ENCODE data around the gene TTC9C.

The TTC9C gene

GRCh38 chr11:62774407-62774806 lies 46.1 kb downstream of the TTC9C start:
- H3K36me3 ChIP-seq (ENCODE audit: insufficient read depth) = no peaks in the 10 kb centered on the region; the same call in 1 of the 2 replicates
- no peak overlapping the region for H3K4me2 ChIP-seq
- peaks cover 23% of the 10 kb centered on the region for H3K4me1 ChIP-seq (ENCODE audit: low read depth, poor library complexity, severe bottlenecking)
- peaks cover 21% of the 10 kb centered on the region for H3K79me2 ChIP-seq (ENCODE audit: insufficient read depth, low read depth)
- H3K27ac ChIP-seq = no peak overlapping the region
- H3K4me3 ChIP-seq (IDR thresholded peaks at IDR 0.05; ENCODE audit: insufficient read depth, low read depth, low read length) = no peak overlapping the region
- no peak overlapping the region for H2AFZ ChIP-seq (ENCODE audit: low read depth)
- no peaks in the 10 kb centered on the region for H4K20me1 ChIP-seq (ENCODE audit: insufficient read depth)
- no peak overlapping the region for H3K9ac ChIP-seq
- no peaks in the 10 kb centered on the region for H3K27me3 ChIP-seq (ENCODE audit: insufficient read depth, low read depth)
- no peak for TF ChIP-seq CTCF (conservative IDR thresholded peaks at IDR 0.05; ENCODE audit: low read depth, low read length)

GRCh38 chr11:62775646-62776045 lies 47.4 kb downstream of the TTC9C start:
- no peak for TF ChIP-seq CTCF (conservative IDR thresholded peaks at IDR 0.05; ENCODE audit: low read depth, low read length)
- no peaks in the 10 kb centered on the region for H3K27me3 ChIP-seq (ENCODE audit: insufficient read depth, low read depth)
- H3K4me1 ChIP-seq (ENCODE audit: low read depth, poor library complexity, severe bottlenecking) = peaks cover 14% of the 10 kb centered on the region
- no peaks in the 10 kb centered on the region for H4K20me1 ChIP-seq (ENCODE audit: insufficient read depth)
- no peak overlapping the region for H3K4me2 ChIP-seq
- H3K9ac ChIP-seq = no peak overlapping the region
- peaks cover 21% of the 10 kb centered on the region for H3K79me2 ChIP-seq (ENCODE audit: insufficient read depth, low read depth)
- no peak overlapping the region for H2AFZ ChIP-seq (ENCODE audit: low read depth)
- H3K27ac ChIP-seq = no peak overlapping the region
- H3K36me3 ChIP-seq (ENCODE audit: insufficient read depth) = no peaks in the 10 kb centered on the region; the same call in 1 of the 2 replicates
- no peak overlapping the region for H3K4me3 ChIP-seq (IDR thresholded peaks at IDR 0.05; ENCODE audit: insufficient read depth, low read depth, low read length)

GRCh38 chr11:62777389-62777788 lies 49.1 kb downstream of the TTC9C start:
- H4K20me1 ChIP-seq (ENCODE audit: insufficient read depth) = no peaks in the 10 kb centered on the region
- no peak overlapping the region for H3K4me2 ChIP-seq
- H2AFZ ChIP-seq (ENCODE audit: low read depth) = no peak overlapping the region
- H3K27me3 ChIP-seq (ENCODE audit: insufficient read depth, low read depth) = no peaks in the 10 kb centered on the region
- H3K36me3 ChIP-seq (ENCODE audit: insufficient read depth) = no peaks in the 10 kb centered on the region; the same call in 1 of the 2 replicates
- no peak overlapping the region for H3K4me3 ChIP-seq (IDR thresholded peaks at IDR 0.05; ENCODE audit: insufficient read depth, low read depth, low read length)
- H3K4me1 ChIP-seq (ENCODE audit: low read depth, poor library complexity, severe bottlenecking) = peaks cover 5% of the 10 kb centered on the region
- TF ChIP-seq CTCF (conservative IDR thresholded peaks at IDR 0.05; ENCODE audit: low read depth, low read length) = no peak
- H3K9ac ChIP-seq = no peak overlapping the region
- H3K79me2 ChIP-seq (ENCODE audit: insufficient read depth, low read depth) = peaks cover 13% of the 10 kb centered on the region
- no peak overlapping the region for H3K27ac ChIP-seq

- Histone ChIP-seq H3K9ac (no peak overlapping the region), H3K27ac (no peak overlapping the region), H4K20me1 (ENCODE audit: insufficient read depth) (no peaks in the 10 kb centered on the region), H3K27me3 (ENCODE audit: insufficient read depth, low read depth) (no peaks in the 10 kb centered on the region), H3K4me3 (IDR thresholded peaks at IDR 0.05; ENCODE audit: insufficient read depth, low read depth, low read length) (no peak overlapping the region), H3K4me2 (no peak overlapping the region), H3K79me2 (ENCODE audit: insufficient read depth, low read depth) (0 out of 2 replicates have a peak, but pooled peaks cover 2% of the 10 kb centered on the region), H2AFZ (ENCODE audit: low read depth) (no peak overlapping the region), H3K4me1 (ENCODE audit: low read depth, poor library complexity, severe bottlenecking) (peaks cover 3% of the 10 kb centered on the region), H3K36me3 (ENCODE audit: insufficient read depth) (no peaks in the 10 kb centered on the region; the same call in 1 of the 2 replicates)
- no peak for TF ChIP-seq CTCF (conservative IDR thresholded peaks at IDR 0.05; ENCODE audit: low read depth, low read length)
Observed at GRCh38 chr11:62778441-62778840, 50.2 kb downstream of the TTC9C start.
